K562 (cell line): ENCODE data around the gene TMPRSS7. TPM values are rescaled to one million over a fixed set of nuclear protein-coding genes. Genes with fewer than 3 reads are reported as not detected.

Experiments used
- ATAC-seq: fragments of 200-7000 bp; cut with Tn5 transposase; 3 replicates; pipeline ENCODE4 v1.9.1; 2020; ENCODE audit warnings: moderate library complexity
- BruUV-seq: library from RNA; stranded (reverse); fragments of 400-500 nt; replicated peaks from 2 replicates; lab custom pipeline; 2021; lab: Mats Ljungman, UMichigan
- CTCF ChIA-PET: fragments of 300-600 bp; formaldehyde crosslinking; extraction: SDS; loops from one replicate; lab custom pipeline; 2021; ENCODE audit warnings: low intra/inter-chr PET ratio; lab: Yijun Ruan, JAX
- POLR2A ChIA-PET: fragments of 300-600, 350-650 bp; sonication (Branson Sonifier 250); formaldehyde crosslinking; extraction: SDS; loops from one replicate; lab custom pipeline; 2021; ENCODE audit warnings: antibody characterized with exemption, inconsistent platforms; lab: Yijun Ruan, JAX
- DNase-seq, 4 experiments: peaks; one replicate each; pipeline versions ENCODE4 v3.0.0 to v3.0.0-alpha.2; 2011 to 2018; ENCODE audit warnings: low spot score in 3 of 4, mixed read lengths in 3 of 4; ENCODE audit errors: extremely low read depth in 1 of 4
- FAIRE-seq: peaks from 2 replicates; lab custom pipeline; 2011; peaks lifted over from hg19 to GRCh38; lab: Jason Lieb, UNC
- H2AFZ ChIP-seq: 2 replicates; pipeline ENCODE4 v1.6.0; 2011; ENCODE audit warnings: low read depth, low read length, control low read depth, inconsistent platforms
- H3K27ac ChIP-seq: fragments of 200-600 bp; 3 replicates; pipeline ENCODE4 v1.8.0; 2011; ENCODE audit warnings: low read depth, mild to moderate bottlenecking, control low read depth, inconsistent platforms, low read length, moderate library complexity, mixed read lengths; ENCODE audit errors: extremely low read depth
- H3K27me3 ChIP-seq, 2 experiments: fragments of 300-600 bp in 1 of 2; 2 replicates in 1 of 2; 3 replicates in 1 of 2; pipeline versions ENCODE4 v1.6.0 to v1.8.0; 2011; ENCODE audit warnings: inconsistent platforms in 2 of 2, low read length in 2 of 2, mild to moderate bottlenecking in 1 of 2, mixed read lengths in 1 of 2, moderate library complexity in 1 of 2; ENCODE audit not compliant: control insufficient read depth in 2 of 2, insufficient read depth in 2 of 2
- H3K36me3 ChIP-seq: fragments of 300-600 bp; 3 replicates; pipeline ENCODE4 v1.8.0; 2011; ENCODE audit warnings: mild to moderate bottlenecking, low read length, inconsistent platforms; ENCODE audit not compliant: control insufficient read depth, insufficient read depth
- H3K4me1 ChIP-seq, 2 experiments: fragments of 200-600 bp in 1 of 2; replicated peaks in 1 of 2; 2 replicates in 1 of 2; 3 replicates in 1 of 2; pipeline versions ENCODE4 v1.5.1 to v1.8.0; 2011; ENCODE audit warnings: inconsistent platforms in 2 of 2, low read length in 2 of 2, mild to moderate bottlenecking in 1 of 2, mixed read lengths in 1 of 2, moderate library complexity in 1 of 2; ENCODE audit not compliant: control insufficient read depth in 2 of 2, insufficient read depth in 2 of 2
- H3K4me2 ChIP-seq: 2 replicates; pipeline ENCODE4 v1.6.1; 2011; ENCODE audit warnings: low read length, control low read depth, inconsistent platforms, mixed read lengths; ENCODE audit not compliant: insufficient read depth
- H3K4me3 ChIP-seq: fragments of 200-600 bp; sonication (generic), shearing (Covaris generic); 2 replicates; pipeline ENCODE4 v1.5.1; 2016; ENCODE audit warnings: control low read depth, inconsistent platforms
- H3K79me2 ChIP-seq: fragments of 200-600 bp; 3 replicates; pipeline ENCODE4 v1.8.0; 2011; ENCODE audit warnings: low read length, inconsistent platforms; ENCODE audit not compliant: control insufficient read depth, insufficient read depth
- H3K9ac ChIP-seq, 2 experiments: 2 replicates each; pipeline versions ENCODE4 v1.6.0 to v1.6.1; 2011; ENCODE audit warnings: low read depth in 2 of 2, low read length in 2 of 2, control low read depth in 1 of 2, inconsistent platforms in 1 of 2, mild to moderate bottlenecking in 1 of 2, mixed read lengths in 1 of 2; ENCODE audit not compliant: insufficient read depth in 1 of 2
- H3K9me1 ChIP-seq: one replicate; pipeline ENCODE4 v1.6.0; 2011; ENCODE audit warnings: inconsistent platforms, mild to moderate bottlenecking, low read length, moderate library complexity; ENCODE audit not compliant: control insufficient read depth, insufficient read depth
- H3K9me3 ChIP-seq: replicated peaks from 2 replicates; pipeline ENCODE4 v1.5.1; 2011; ENCODE audit warnings: low read depth, low read length, inconsistent platforms; ENCODE audit not compliant: control insufficient read depth, insufficient read depth
- H4K20me1 ChIP-seq: replicated peaks from 2 replicates; pipeline ENCODE4 v1.6.1; 2011; ENCODE audit warnings: low read length, inconsistent platforms, mixed read lengths; ENCODE audit not compliant: control insufficient read depth, insufficient read depth
- BRD9 ChIP-seq: fragments of 450-650 bp; IDR thresholded peaks from 2 replicates; pipeline ENCODE4 v1.6.1; 2018; ENCODE audit warnings: low read depth; ENCODE audit not compliant: partially characterized antibody
- C11orf30 ChIP-seq: fragments of 450-650 bp; IDR thresholded peaks from 2 replicates; pipeline ENCODE4 v1.6.1; 2016; ENCODE audit warnings: low read depth, mild to moderate bottlenecking
- CHAMP1 ChIP-seq: fragments of 450-650 bp; IDR thresholded peaks from 2 replicates; pipeline ENCODE4 v1.6.1; 2016; ENCODE audit warnings: mild to moderate bottlenecking
- HDAC2 ChIP-seq: fragments of 450-650 bp; IDR thresholded peaks from 2 replicates; pipeline ENCODE4 v1.6.1; 2016; ENCODE audit warnings: mild to moderate bottlenecking
- MAFF ChIP-seq: IDR thresholded peaks from 2 replicates; pipeline ENCODE4 v1.6.1; 2012; ENCODE audit warnings: low read length, improper control_type of control experiment
- MAFG ChIP-seq: fragments of 450-650 bp; conservative IDR thresholded peaks from 2 replicates; pipeline ENCODE4 v1.6.1; 2016; ENCODE audit warnings: missing genetic modification characterization, missing compliant biosample characterization
- POLR2H ChIP-seq: IDR thresholded peaks from 2 replicates; pipeline ENCODE4 v1.6.1; 2016; ENCODE audit warnings: missing genetic modification characterization, low read depth, mild to moderate bottlenecking, control low read depth, missing compliant biosample characterization, moderate library complexity
- POLR3G ChIP-seq: IDR thresholded peaks from 2 replicates; pipeline ENCODE4 v1.6.1; 2011; ENCODE audit not compliant: insufficient read length, insufficient replicate concordance; ENCODE audit errors: extremely low read depth
- RFX1 ChIP-seq: fragments of 450-650 bp; IDR thresholded peaks from 2 replicates; pipeline ENCODE4 v1.6.1; 2016; ENCODE audit warnings: mild to moderate bottlenecking, moderate library complexity
- SP1 ChIP-seq: sonication (generic); formaldehyde crosslinking; IDR thresholded peaks from 2 replicates; pipeline ENCODE4 v1.8.1; 2022; ENCODE audit warnings: mild to moderate bottlenecking, missing genetic modification reagents
- SRSF7 ChIP-seq: fragments of 200-400 bp; formaldehyde crosslinking; optimal IDR thresholded peaks from 2 replicates; pipeline ENCODE3; 2017; ENCODE audit warnings: mild to moderate bottlenecking, low read depth, low read length
- USF2 ChIP-seq: sonication (generic); formaldehyde crosslinking; IDR thresholded peaks from 2 replicates; pipeline ENCODE4 v1.5.0; 2020; ENCODE audit warnings: missing genetic modification reagents
- ZNF134 ChIP-seq: fragments of 250-450 bp; sonication (Bioruptor Pico); conservative IDR thresholded peaks from 2 replicates; pipeline ENCODE4 v1.4.0; 2020
- ZNF316 ChIP-seq: fragments of 450-650 bp; IDR thresholded peaks from 2 replicates; pipeline ENCODE4 v1.6.1; 2016
- WGBS: fragments of 100-300 bp; shearing (Covaris generic); methylation state at CpG from one replicate; pipeline ENCODE4 v1.1.6; 2016; ENCODE audit warnings: low coverage, mixed read lengths; ENCODE audit not compliant: insufficient coverage; ENCODE audit errors: missing lambda C conversion rate; 5-methylcytosine and 5-hydroxymethylcytosine counted together
- in situ Hi-C: fragments of 300-500 bp; cut with MboI; formaldehyde crosslinking; loops from 4 replicates; pipeline ENCODE4 v1.15.0; 2018; ENCODE audit warnings: inconsistent platforms, mixed read lengths
- intact Hi-C: fragments of 100-400 bp; cut with micrococcal nuclease; formaldehyde crosslinking; loops from 2 replicates; pipeline ENCODE4 v1.14.2; 2022
- polyA plus RNA-seq, 8 experiments: library from polyadenylated mRNA; depleted of rRNA in 4 of 8; stranded (reverse) in 5 of 8; unstranded in 3 of 8; fragments of >200 nt; fragmentation: Nextera tagmentation in 2 of 8; fragmentation: Illumina TruSeq in 1 of 8; extraction: Ambion mirVana in 2 of 8; extraction: Trizol in 1 of 8; gene quantifications; 2 replicates each; pipeline versions ENCODE4 v1.2.1 to v1.2.3, GENCODE V29; 2011 to 2014; ENCODE audit warnings: inconsistent platforms in 1 of 8, missing spikeins in 1 of 8
- total RNA-seq, 7 experiments: library from RNA; depleted of rRNA in 6 of 7; stranded (reverse); fragments of >200 nt in 6 of 7; fragmentation: Illumina TruSeq in 2 of 7; extraction: Trizol in 2 of 7; gene quantifications; 2 replicates each; pipeline versions ENCODE4 v1.2.1 to v1.2.3, GENCODE V29; 2011 to 2021; ENCODE audit warnings: low replicate concordance in 1 of 7

The TMPRSS7 gene
- total and polyA plus RNA-seq, 9 of the 15 experiments (the other 6 are each of a cell fraction or from before 2014, with no cell fraction given): not detected

GRCh38 chr3:112104774-112105173 lies 70.2 kb downstream of the TMPRSS7 start:
- Histone ChIP-seq H3K27me3 (no peaks in the 10 kb centered on the region), H3K36me3 (no peaks in the 10 kb centered on the region), H3K9ac (no peak overlapping the region), H3K27ac (no peak overlapping the region), H3K4me3 (no peak overlapping the region), H3K4me2 (no peak overlapping the region), H3K9me3 (no peaks in the 10 kb centered on the region), H4K20me1 (no peaks in the 10 kb centered on the region), H3K79me2 (no peaks in the 10 kb centered on the region), H3K4me1 (no peaks in the 10 kb centered on the region), H2AFZ (no peak overlapping the region), H3K9me1 (no peaks in the 10 kb centered on the region)
- ChIA-PET CTCF (no interaction called here), POLR2A (interaction anchor here (1.0 kb wide), 1 partner anchor 20 kb away, joined by 3 read pairs; no protein-coding TSS in a partner anchor)
- 27% methylated on average over 2 of the region's 2 CpGs for WGBS
- intact Hi-C loops: no loop called here
- DNase-seq (no peak), ATAC-seq (no peak), FAIRE-seq (no peak)
- in situ Hi-C loops: loop anchor here (25.0 kb wide), 1 partner anchor 408 kb away; no protein-coding TSS in a partner anchor
- TF ChIP-seq SRSF7 (no peak), MAFF (peak; percentile 44; the same call in 1 of the 2 replicates), RFX1 (no peak), USF2 (CRISPR knock-in tag) (no peak), POLR2H (tag) (no peak), BRD9 (no peak), HDAC2 (no peak), ZNF134 (CRISPR knock-in tag) (no peak), MAFG (0 out of 2 replicates have a peak, but pooled peaks have one; percentile 28), POLR3G (no peak), C11orf30 (peak; percentile 61), ZNF316 (peak; percentile 49; the same call in 1 of the 2 replicates), CHAMP1 (no peak), SP1 (CRISPR knock-in tag) (no peak)
- BruUV-seq: no TSS peak
